CD4-positive, CD25-positive, alpha-beta regulatory T cell (primary cell): ENCODE measurements around the gene MUC6. TPM values are rescaled to one million over a fixed set of nuclear protein-coding genes. Genes with fewer than 3 reads are reported as not detected.
A peak's percentile ranks its signal among the peaks of the same experiment; 100 is the strongest.

Experiments
- ATAC-seq, 2 donors: fragments of 150-1000 bp; cut with Tn5 transposase; one replicate each; pipeline ENCODE4 v1.10.0; 2021; ENCODE audit warnings: low read depth in 2 of 2, moderate number of reproducible peaks in 2 of 2, moderate library complexity in 1 of 2
- DNase-seq, 3 donors: peaks; one replicate each; pipeline versions ENCODE4 v3.0.0 to v3.0.0-alpha.2; 2012 to 2022; ENCODE audit warnings: mixed read lengths in 1 of 3
- H3K27ac ChIP-seq: one replicate; pipeline ENCODE4 v1.7.0; 2013; ENCODE audit warnings: mild to moderate bottlenecking, low read length; ENCODE audit not compliant: insufficient read depth, poor library complexity, severe bottlenecking
- H3K27me3 ChIP-seq: one replicate; pipeline ENCODE4 v1.7.0; 2013; ENCODE audit warnings: low read length; ENCODE audit not compliant: control insufficient read depth, insufficient read depth
- H3K36me3 ChIP-seq: one replicate; pipeline ENCODE4 v1.7.0; 2013; ENCODE audit warnings: mild to moderate bottlenecking, low read length, moderate library complexity; ENCODE audit not compliant: control insufficient read depth, insufficient read depth
- H3K4me1 ChIP-seq: 2 replicates; pipeline ENCODE4 v1.7.0; 2013; ENCODE audit warnings: mild to moderate bottlenecking, low read length; ENCODE audit not compliant: insufficient read depth, control insufficient read depth, poor library complexity, severe bottlenecking
- H3K4me3 ChIP-seq: one replicate; pipeline ENCODE4 v1.7.0; 2013; ENCODE audit warnings: low read depth, mild to moderate bottlenecking, low read length, moderate library complexity
- H3K9me3 ChIP-seq, 2 experiments: 1 replicate in 1 of 2; 2 replicates in 1 of 2; pipeline ENCODE4 v1.7.0; 2013; ENCODE audit warnings: low read length in 2 of 2, mild to moderate bottlenecking in 1 of 2, moderate library complexity in 1 of 2; ENCODE audit not compliant: control insufficient read depth in 2 of 2
- H3K27ac Mint-ChIP-seq, 3 donors: one replicate each; pipeline ENCODE4 v1.8.0; 2020 to 2022; ENCODE audit warnings: mild to moderate bottlenecking in 3 of 3, mixed read lengths in 3 of 3, moderate library complexity in 2 of 3
- H3K27me3 Mint-ChIP-seq: one replicate; pipeline ENCODE4 v1.8.0; 2022; ENCODE audit warnings: mild to moderate bottlenecking, mixed read lengths
- H3K36me3 Mint-ChIP-seq: one replicate; pipeline ENCODE4 v1.8.0; 2020; ENCODE audit warnings: mixed read lengths
- H3K4me1 Mint-ChIP-seq, 4 donors: one replicate each; pipeline ENCODE4 v1.8.0; 2020 to 2022; ENCODE audit warnings: mixed read lengths in 4 of 4, mild to moderate bottlenecking in 1 of 4
- H3K4me3 Mint-ChIP-seq, 4 donors: one replicate each; pipeline ENCODE4 v1.8.0; 2020 to 2022; ENCODE audit warnings: mild to moderate bottlenecking in 4 of 4, mixed read lengths in 4 of 4, moderate library complexity in 3 of 4
- H3K9me3 Mint-ChIP-seq, 7 donors: one replicate each; pipeline ENCODE4 v1.8.0; 2020 to 2022; ENCODE audit warnings: mixed read lengths in 7 of 7, mild to moderate bottlenecking in 3 of 7, moderate library complexity in 2 of 7
- polyA plus RNA-seq, 4 donors: library from polyadenylated mRNA; unstranded; fragments of 300-500 nt; fragmentation: Illumina TruSeq; gene quantifications; one replicate each; pipeline ENCODE4 v1.2.3, GENCODE V29; 2021
- total RNA-seq: library from RNA; stranded (reverse); gene quantifications from one replicate; pipeline ENCODE4 v1.2.3, GENCODE V29; 2022

MUC6 gene
- total and polyA plus RNA-seq, 5 donors from 2014 or later: 0.23 TPM; not detected in 4

DNA sequence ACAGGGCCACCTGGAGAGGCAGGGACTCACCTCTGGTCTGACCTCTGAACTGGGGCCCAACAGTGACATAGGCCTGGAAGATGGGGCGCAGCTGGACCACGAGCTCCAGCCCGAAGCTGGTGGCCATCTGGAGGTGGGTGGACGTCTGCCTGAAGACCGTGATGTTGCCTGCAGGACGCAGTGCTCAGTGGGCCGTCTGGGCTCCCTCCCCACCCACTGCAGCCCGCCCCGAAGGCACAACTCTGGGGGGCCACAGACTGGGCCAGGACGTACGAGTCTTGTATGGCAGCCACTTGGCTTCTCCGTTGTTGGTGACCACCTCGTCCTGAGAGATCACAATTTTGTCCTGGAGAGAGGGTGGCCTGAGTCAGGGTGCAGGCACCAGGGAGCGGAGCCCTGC lies 7.9 kb downstream of the MUC6 start:
- no peaks in the 10 kb centered on the region for H3K9me3 ChIP-seq
- H3K36me3 Mint-ChIP-seq: no peaks in the 10 kb centered on the region
- no peaks in the 10 kb centered on the region for H3K4me1 ChIP-seq
- H3K9me3 Mint-ChIP-seq: peaks cover 0 to 6% (median 0%) of the 10 kb centered on the region in 7 donors
- no peak for DNase-seq
- no peak for ATAC-seq
- H3K27ac Mint-ChIP-seq: no peak overlapping the region
- peak overlapping the region in 1 of 4 donors; percentile 27 for H3K4me3 Mint-ChIP-seq
- no peaks in the 10 kb centered on the region for H3K27me3 ChIP-seq
- H3K4me1 Mint-ChIP-seq: peaks cover 0 to 5% (median 0%) of the 10 kb centered on the region in 4 donors
- H3K36me3 ChIP-seq: no peaks in the 10 kb centered on the region
- H3K27me3 Mint-ChIP-seq: no peaks in the 10 kb centered on the region
- H3K27ac ChIP-seq: no peak overlapping the region
- no peak overlapping the region for H3K4me3 ChIP-seq

DNA sequence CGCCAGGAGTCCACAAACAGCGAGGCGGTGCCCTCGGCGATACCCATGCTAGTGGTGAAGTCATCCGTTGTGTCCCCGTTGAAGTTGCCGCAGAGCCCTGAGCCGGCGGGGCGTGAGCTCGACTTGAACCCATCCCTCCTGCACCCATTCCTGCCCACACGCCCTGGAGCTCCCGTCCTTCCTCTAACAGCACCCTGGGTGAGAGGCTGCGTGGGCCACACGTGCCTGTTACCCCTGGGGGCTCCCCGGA lies 8.3 kb downstream of the MUC6 start:
- no peak for DNase-seq
- H3K4me3 ChIP-seq: no peak overlapping the region
- Mint-ChIP-seq H3K4me1 (peaks cover 0 to 6% (median 0%) of the 10 kb centered on the region in 4 donors), H3K27me3 (no peaks in the 10 kb centered on the region), H3K27ac (no peak overlapping the region), H3K4me3 (no peak overlapping the region), H3K9me3 (peaks cover 0 to 6% (median 0%) of the 10 kb centered on the region in 7 donors), H3K36me3 (peaks cover under 1% of the 10 kb centered on the region)
- no peaks in the 10 kb centered on the region for H3K27me3 ChIP-seq
- H3K4me1 ChIP-seq: no peaks in the 10 kb centered on the region
- H3K36me3 ChIP-seq: no peaks in the 10 kb centered on the region
- ATAC-seq: no peak
- H3K27ac ChIP-seq: no peak overlapping the region
- H3K9me3 ChIP-seq: no peaks in the 10 kb centered on the region

DNA sequence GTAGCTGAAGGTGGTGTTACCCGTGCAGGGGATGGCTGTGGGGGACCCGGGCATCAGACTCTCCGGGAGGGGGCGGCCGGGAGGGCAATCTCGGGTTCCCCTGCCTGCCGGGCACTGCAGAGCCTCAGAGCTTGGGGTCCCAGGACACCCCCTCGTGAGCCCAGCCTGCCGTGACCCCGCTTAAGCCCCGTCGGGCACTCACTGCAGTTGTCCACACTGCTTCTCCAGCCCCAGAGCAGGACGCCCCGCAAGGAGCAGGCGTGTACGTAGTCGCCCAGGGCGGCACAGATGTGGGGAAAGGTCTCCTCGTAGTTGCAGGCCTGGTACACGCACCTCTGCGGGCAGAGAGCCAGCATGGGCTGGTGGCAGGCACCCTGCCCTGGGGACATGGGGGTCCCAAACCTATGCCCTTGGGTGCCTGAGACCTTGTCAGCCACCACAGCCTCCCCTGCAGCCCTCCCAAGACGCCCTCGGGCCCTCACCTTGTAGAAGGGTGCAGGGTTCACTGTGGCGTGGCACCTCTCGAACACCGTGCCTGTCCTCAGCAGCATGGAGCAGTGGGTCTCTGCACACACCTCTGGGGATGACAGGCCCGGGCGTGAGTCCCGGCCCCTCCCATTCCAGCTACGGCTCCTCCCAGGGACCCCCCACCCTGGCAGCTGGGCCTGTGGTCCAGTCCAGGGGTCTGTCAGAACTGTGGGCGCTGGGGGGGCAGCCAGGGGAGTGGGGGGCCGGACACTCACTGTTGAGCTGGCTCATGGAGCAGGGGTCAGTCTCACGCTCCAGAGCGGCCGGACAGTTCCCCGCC lies 8.8 kb downstream of the MUC6 start:
- Histone ChIP-seq H3K36me3 (no peaks in the 10 kb centered on the region), H3K27me3 (no peaks in the 10 kb centered on the region), H3K27ac (no peak overlapping the region), H3K9me3 (no peaks in the 10 kb centered on the region), H3K4me1 (no peaks in the 10 kb centered on the region), H3K4me3 (no peak overlapping the region)
- H3K27me3 Mint-ChIP-seq: no peaks in the 10 kb centered on the region
- H3K36me3 Mint-ChIP-seq: peaks cover 6% of the 10 kb centered on the region
- no peak overlapping the region for H3K4me3 Mint-ChIP-seq
- no peak for ATAC-seq
- H3K9me3 Mint-ChIP-seq: peaks cover 0 to 9% (median 1%) of the 10 kb centered on the region in 7 donors
- no peak for DNase-seq
- H3K4me1 Mint-ChIP-seq: peaks cover 0 to 11% (median 1%) of the 10 kb centered on the region in 4 donors
- no peak overlapping the region for H3K27ac Mint-ChIP-seq

DNA sequence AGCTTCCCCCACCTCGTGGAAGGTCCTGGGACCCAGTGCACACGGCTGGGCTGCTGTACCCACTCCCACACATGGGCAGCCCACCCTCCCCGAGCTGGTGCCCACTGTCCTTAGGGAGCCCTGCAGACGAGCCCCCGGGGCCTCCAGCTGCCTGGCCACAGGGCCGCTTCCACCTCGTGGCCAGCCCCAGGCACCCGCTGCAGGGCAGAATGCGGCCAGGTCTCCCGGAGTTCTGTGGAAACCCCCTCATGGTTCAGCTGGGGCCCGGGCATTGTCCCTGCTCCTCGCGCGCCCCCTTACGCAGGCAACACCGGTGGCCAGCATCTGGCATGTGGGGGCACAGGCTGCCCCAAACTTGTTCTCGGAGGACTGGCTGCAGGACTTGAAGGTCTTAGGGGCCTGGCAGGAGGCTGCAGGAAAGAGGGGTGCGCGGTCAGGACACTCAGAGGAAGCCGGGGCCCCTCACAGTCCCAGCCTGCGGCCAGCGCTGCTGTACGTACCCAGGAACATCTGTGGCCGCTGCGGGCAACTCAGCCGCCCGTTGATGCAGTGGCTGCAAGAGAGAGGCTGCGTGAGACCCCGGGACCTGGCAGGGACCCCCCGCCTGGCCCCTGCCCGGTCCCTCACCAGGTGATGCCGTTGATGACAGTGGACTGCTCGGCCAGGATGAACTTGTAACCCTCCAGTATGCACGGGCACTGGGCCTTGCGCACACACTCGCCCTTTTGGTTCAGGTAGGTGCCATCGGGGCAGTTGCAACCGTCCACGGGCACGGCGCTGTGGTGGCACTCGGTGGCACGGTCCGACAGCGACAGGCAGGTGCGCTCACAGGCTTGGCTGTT lies 9.7 kb downstream of the MUC6 start:
- peaks cover 0 to 7% (median 2%) of the 10 kb centered on the region in 4 donors for H3K4me1 Mint-ChIP-seq
- no peak for DNase-seq
- no peaks in the 10 kb centered on the region for H3K4me1 ChIP-seq

DNA sequence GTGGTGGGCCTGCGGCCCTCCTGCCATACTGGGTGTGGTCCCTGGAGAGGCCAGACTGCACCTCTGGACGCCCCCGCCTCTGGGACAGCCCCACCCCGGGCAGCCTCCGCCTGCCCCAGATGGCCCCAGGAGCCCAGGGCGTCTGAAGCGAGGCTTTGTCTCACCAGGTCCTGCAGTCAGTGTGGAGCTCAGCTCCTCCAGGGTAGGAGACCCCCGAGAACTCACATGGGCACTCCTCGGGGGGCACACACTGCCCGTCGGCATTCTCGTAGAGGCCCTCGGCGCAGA lies 10.4 kb downstream of the MUC6 start:
- Mint-ChIP-seq H3K27ac (no peak overlapping the region), H3K36me3 (peaks cover 7% of the 10 kb centered on the region), H3K9me3 (peaks cover 0 to 5% (median 1%) of the 10 kb centered on the region in 7 donors), H3K27me3 (no peaks in the 10 kb centered on the region), H3K4me3 (no peak overlapping the region), H3K4me1 (peaks cover 0 to 7% (median 2%) of the 10 kb centered on the region in 4 donors)
- Histone ChIP-seq H3K4me3 (no peak overlapping the region), H3K27ac (no peak overlapping the region), H3K4me1 (no peaks in the 10 kb centered on the region), H3K27me3 (no peaks in the 10 kb centered on the region), H3K36me3 (no peaks in the 10 kb centered on the region), H3K9me3 (no peaks in the 10 kb centered on the region)
- DNase-seq (no peak), ATAC-seq (no peak)

More for the DNA sequence above, 9.7 kb downstream of the MUC6 start:
- H3K27me3 ChIP-seq: no peaks in the 10 kb centered on the region
- H3K4me3 ChIP-seq: no peak overlapping the region
- H3K27me3 Mint-ChIP-seq: no peaks in the 10 kb centered on the region
- peaks cover 0 to 5% (median 1%) of the 10 kb centered on the region in 7 donors for H3K9me3 Mint-ChIP-seq
- H3K36me3 Mint-ChIP-seq: peaks cover 7% of the 10 kb centered on the region
- H3K36me3 ChIP-seq: no peaks in the 10 kb centered on the region
- ATAC-seq: no peak
- no peak overlapping the region for H3K27ac ChIP-seq
- H3K27ac Mint-ChIP-seq: no peak overlapping the region
- H3K9me3 ChIP-seq: no peaks in the 10 kb centered on the region
- H3K4me3 Mint-ChIP-seq: no peak overlapping the region

DNA sequence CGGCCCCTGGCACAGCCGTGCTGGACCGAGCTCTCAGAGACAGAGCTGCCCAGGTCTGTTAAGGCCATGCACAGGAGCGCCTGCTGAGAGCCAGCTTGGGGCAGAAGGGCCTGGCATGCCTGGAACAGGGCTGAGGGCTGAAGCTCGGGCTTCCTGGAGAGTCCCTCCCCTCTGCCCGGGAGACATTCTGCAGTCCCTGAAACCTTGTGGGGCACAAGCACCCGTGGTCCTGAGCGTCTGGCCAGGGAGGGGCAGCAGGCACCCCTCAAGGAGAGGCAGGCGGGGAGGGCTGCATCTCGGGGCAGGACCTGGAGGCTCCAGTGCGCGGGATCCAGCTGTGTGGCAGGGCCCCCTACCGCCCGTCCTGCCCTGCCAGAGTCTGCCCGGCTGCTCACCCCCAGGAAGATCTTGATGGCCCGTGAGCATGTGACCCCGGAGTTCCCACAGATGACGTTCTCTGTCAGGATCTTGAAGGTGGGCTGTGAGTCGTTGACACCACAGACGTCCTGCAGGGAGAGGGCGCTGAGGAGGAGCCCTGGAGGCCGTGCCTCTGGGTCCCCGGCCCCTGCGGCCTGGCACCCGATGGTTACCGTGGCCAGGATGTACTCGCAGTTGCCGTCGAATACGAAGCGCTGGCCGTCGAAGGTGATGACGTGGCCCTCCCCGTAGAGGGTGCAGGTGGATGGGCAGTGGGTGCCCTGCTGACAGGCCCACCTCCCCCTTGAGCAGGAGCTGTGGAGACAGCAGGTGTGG lies 10.9 kb downstream of the MUC6 start:
- no peaks in the 10 kb centered on the region for H3K4me1 ChIP-seq
- Mint-ChIP-seq H3K4me3 (no peak overlapping the region), H3K36me3 (peaks cover 7% of the 10 kb centered on the region), H3K27ac (no peak overlapping the region), H3K9me3 (peaks cover 0 to 5% (median 1%) of the 10 kb centered on the region in 7 donors), H3K27me3 (no peaks in the 10 kb centered on the region), H3K4me1 (peaks cover 0 to 7% (median 2%) of the 10 kb centered on the region in 4 donors)
- H3K9me3 ChIP-seq: no peaks in the 10 kb centered on the region
- no peak overlapping the region for H3K4me3 ChIP-seq
- ATAC-seq (peak in 1 of 2 donors; percentile 2), DNase-seq (no peak)
- no peak overlapping the region for H3K27ac ChIP-seq
- no peaks in the 10 kb centered on the region for H3K36me3 ChIP-seq
- H3K27me3 ChIP-seq: no peaks in the 10 kb centered on the region

DNA sequence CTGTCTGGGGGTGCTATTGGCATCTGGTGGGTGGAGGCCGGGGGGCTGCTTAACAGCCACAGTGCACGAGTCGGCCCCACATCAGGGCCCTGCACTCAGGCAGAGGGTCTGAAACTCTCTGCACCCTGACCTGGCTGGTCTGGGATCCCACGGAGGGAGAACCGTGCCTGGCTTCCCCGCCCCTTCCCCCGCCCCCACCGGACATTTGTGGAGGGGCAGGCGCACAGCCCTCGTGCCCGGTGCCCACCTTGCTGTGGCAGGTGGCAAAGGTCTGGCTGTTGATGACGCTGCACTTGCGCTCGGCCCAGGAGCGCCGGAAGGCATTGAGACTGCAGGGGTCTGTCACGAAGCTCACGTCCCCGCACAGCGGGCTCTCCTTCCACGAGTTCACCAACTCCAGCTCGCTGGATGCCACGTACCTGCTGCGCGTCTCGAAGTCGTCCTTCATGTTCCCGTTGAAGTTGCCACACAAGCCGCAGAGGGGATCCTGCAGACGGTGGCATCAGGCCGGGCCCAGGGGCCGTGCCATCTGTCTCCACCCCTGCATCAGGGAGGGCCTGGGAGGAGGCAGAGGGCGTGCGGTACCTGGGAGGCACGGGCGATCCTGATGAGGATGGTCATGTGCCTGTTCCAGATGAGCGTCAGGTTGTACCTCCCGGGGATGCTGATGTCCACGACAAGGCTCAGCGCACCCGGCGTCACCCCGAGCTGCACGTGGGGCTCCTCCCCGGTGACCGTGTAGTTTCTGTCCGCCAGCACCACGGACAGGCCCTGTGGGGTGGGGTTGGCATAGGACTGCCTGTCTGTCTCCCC lies 11.7 kb downstream of the MUC6 start:
- Mint-ChIP-seq H3K27me3 (no peaks in the 10 kb centered on the region), H3K27ac (no peak overlapping the region), H3K36me3 (peaks cover 7% of the 10 kb centered on the region), H3K4me1 (peaks cover 0 to 7% (median 2%) of the 10 kb centered on the region in 4 donors), H3K9me3 (peaks cover 0 to 5% (median 1%) of the 10 kb centered on the region in 7 donors), H3K4me3 (no peak overlapping the region)
- Histone ChIP-seq H3K4me3 (no peak overlapping the region), H3K9me3 (no peaks in the 10 kb centered on the region), H3K4me1 (no peaks in the 10 kb centered on the region), H3K36me3 (no peaks in the 10 kb centered on the region), H3K27me3 (no peaks in the 10 kb centered on the region), H3K27ac (no peak overlapping the region)
- no peak for ATAC-seq
- DNase-seq: no peak
